Measurements from ENCODE around the gene AMPH. TPM values are rescaled to one million over a fixed set of nuclear protein-coding genes. Genes with fewer than 3 reads are reported as not detected.
"Not testable (repeated sequence)": the region's sequence is repeated elsewhere in the genome, so short reads cannot be mapped to it uniquely, and the experiment has no call there.

The AMPH gene
- total RNA-seq, 1 donor from 2014 or later, result 1.7 TPM

DNA sequence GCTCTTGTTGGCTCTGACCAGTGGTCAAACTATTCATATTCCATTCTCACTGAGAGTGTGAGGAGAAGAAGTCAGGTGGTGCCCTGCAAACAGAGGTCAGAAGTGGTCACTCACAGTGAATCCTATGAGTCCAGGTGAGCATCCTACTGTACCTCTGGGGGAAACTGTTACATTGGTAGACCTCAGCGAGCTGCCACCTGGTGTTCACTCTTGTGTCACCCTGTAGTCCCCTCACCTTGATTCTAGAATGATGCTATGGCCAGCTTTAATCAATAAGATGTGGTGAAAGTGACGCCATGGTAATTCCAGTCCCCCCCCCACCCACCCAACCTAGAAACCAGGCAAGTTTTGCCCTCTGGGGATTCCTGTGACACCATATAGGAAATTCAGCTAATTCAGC, 1.2 kb upstream of the AMPH start:
- DNase-seq, result no peak
- ATAC-seq (ENCODE audit: poor library complexity), result no peak
- intact Hi-C loops (cut with DNase I), result no loop called here

DNA sequence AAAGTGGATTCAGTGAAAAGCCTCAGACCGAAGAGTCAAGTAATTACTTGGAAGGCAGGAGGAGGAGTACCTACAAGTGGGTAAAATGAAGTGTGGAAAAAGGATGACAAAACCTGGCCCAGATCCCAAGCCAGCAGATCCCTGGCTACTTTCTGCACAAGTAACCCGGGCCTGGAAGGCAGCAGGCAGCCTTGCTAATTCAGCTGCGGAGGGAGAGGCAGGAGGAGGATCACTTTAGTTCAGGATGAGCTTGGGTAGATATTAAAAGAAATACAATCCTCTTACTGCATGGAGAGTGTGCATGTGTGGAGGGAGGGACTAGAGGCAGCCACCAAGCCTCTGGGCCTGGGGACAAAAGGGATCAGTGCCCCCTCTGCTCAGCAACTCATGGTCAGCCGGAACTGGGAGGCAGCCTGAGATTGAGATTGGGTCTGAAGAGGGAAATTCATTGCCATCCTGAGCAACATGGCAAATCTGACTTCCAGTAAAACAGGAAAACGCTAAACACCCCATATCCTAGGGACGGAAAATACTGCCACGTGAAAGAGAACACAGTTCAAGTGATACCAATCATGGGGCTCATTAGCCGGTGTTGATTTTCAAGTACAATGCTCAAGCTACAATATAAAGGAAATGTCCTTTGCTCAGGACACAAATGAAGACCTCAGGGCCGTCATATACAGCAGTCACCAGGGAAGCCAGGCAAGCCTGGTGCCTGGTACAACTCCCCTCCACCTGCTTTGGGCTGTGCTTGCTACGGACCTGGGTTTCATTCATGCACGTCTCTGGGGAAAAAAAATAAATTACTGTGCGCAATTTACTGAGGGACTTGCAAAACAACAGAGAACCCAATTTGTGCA, 1.3 kb downstream of the AMPH start:
- ATAC-seq (ENCODE audit: poor library complexity) (no peak), DNase-seq (no peak)
- intact Hi-C loops (cut with DNase I), result no loop called here

GRCh38 chr7:38628630-38629385, 2.4 kb downstream of the AMPH start:
- ATAC-seq (ENCODE audit: poor library complexity), result no peak
- intact Hi-C loops (cut with DNase I), result no loop called here
- no peak for DNase-seq

- no peak for DNase-seq
- intact Hi-C loops (cut with DNase I), result no loop called here
- ATAC-seq (ENCODE audit: poor library complexity), result no peak
These were observed 5.3 kb downstream of the AMPH start for GRCh38 chr7:38625866-38626265.

DNA sequence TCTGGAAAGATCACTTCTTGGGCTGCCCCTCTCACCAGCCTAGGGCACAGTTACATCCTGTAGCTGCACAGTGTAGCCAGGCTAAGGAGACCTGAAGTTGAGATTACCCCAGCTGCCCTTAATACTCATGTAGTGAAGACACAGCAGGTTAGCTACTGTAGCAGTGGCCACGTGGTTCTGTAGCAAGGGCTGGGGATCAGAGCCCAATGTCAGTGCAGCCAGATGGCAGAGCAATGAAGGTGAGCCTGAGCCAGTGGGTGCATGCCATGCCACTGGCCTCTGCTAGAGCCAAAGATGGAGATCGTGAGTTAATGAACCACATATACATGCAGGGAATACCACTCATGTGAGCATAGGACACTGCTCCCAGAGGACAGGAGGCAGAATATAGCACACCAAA, 15.5 kb downstream of the AMPH start:
- intact Hi-C loops (cut with DNase I), result no loop called here
- no peak for ATAC-seq (ENCODE audit: poor library complexity)
- no peak for DNase-seq

GRCh38 chr7:38607466-38607865, 23.7 kb downstream of the AMPH start:
- DNase-seq (no peak), ATAC-seq (ENCODE audit: poor library complexity) (no peak)
- intact Hi-C loops (cut with DNase I), result no loop called here

DNA sequence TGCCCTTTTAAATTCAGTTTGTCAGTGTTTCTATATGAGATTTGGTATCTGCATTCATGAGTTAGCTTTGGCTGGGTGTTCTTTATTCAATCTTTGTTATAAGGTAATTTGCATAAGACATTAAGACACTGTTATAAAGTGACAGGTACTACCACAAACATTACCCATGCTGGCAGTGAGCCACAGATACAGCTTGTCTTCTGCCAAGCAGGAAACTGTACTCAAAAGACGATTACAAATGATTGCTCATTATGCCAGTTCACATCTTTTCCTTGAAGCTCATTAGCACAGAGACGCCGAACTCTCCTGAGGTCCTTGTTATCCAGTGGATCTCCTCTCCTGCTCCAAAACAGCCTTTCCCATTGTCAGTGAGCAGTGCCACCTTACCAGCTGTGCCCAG, 30.4 kb downstream of the AMPH start:
- intact Hi-C loops (cut with DNase I), result no loop called here
- DNase-seq (no peak), ATAC-seq (ENCODE audit: poor library complexity) (no peak)

DNA sequence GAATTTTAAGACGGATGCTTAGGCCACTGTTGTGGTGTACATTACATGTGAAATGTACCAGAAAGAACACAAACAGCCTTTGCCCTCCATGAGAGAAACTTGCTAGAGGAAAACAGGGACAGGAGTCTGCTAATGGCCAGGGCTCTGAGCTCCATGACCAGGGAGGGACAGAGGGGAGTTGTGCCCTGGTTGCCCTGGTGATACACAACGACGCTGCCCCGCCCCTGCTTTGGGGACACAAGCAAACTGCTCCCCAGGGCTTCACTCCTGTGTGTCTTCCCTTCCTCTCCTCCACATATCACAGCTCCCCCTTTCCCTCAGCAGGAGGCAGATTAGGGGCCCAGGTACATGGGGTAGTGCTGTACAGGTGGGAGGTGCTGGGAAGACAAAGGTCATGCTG, 36.2 kb downstream of the AMPH start:
- intact Hi-C loops (cut with DNase I), result no loop called here
- DNase-seq (no peak), ATAC-seq (ENCODE audit: poor library complexity) (no peak)

DNA sequence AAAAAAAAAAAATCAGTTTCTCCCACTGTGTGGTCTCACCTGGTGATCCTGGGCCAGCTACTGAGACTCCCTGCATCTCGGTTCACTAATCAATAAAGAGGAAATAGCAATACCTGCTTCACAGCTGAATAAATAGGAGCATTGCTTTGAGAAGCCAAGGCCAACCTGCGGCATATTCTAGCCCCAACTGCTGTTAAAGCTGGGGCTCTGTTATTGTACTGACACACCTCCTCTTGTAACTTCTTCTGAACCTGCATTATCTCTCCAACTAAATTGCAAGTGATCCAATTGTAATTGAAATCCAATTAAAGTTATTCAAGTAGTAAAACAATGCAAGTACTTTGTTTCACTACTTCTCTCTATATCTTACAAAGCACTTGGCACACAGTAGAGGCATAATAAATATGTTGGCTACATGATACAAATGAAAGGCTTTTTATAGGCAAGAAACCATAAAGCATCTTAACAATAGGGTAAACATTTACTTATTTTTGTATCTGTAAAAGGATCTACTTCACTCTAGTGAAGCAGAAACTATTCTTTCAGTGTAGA, 38.4 kb downstream of the AMPH start:
- intact Hi-C loops (cut with DNase I), result no loop called here
- ATAC-seq (ENCODE audit: poor library complexity) (no peak), DNase-seq (no peak)

DNA sequence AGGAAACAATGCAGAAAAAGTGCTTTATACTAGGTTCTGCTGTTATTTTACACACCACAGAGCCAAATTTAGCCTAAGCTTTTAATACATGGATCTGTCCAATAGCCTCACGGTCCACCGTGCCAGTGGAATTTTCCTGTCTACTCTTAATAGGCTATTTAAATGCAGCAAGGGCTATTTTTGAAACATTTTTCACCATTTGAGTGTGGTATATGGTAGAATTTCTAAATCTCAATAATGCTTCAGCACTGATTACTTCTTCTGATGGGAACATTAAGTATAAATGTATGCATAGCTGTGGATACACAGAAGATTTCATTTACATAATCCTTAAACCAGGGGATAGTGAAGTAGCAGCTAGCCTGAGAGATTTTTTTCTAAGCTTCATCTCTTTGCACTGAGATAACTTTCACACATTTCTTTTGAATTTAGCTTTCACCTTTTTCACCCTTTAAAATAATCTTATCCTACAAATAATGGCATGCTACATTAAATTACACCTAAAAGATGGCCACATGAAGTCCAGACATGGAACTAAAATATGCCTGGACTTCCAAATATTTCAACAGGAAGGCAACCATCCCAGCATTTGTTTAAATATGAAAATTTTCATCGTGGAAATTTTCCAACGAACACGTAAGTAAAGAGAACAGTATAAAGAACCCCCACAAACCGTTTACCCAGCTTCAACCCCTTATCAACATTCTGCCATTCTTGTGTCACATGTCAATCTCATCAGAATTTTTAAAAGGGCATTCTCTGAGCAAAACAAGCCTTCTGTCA, 45.4 kb downstream of the AMPH start:
- intact Hi-C loops (cut with DNase I), result no loop called here
- DNase-seq (no peak), ATAC-seq (ENCODE audit: poor library complexity) (no peak)

DNA sequence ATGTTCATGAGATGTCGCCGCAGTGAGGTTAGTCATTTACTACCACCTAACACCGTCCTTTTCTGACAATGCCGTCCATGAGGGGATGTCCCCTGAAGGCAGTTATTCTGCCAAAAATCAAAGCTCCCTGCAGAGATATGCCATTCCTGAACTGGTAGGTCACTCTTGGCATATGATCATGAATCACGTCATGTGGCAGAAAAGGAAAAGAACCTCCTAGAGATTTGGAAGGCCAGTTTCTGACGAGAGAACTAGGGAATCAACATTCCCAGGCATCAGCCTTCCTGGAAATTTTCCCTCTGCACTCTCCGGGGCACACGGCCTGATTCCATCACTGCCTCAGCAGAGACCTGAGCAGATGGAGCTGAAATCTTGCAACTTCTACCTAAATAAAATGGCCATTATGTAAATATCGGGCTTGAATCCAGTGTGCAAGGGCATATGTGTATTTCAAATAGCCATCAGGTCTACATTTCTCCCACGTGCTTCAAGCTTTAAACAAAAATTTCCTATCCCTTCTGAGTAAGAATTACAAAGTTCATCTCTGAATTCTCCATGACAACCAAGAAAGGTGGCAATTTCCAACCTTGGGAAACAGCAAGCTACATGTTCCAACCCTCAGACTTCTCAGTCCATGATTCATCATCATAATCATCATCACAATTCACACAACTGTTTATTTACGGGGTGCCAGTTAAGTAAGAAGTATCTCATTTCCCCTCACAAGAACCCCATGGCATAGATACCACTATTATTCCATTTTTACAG, 46.5 kb downstream of the AMPH start:
- ATAC-seq (ENCODE audit: poor library complexity), result peak; percentile 78
- intact Hi-C loops (cut with DNase I), result no loop called here
- DNase-seq, result no peak

- DNase-seq (no peak), ATAC-seq (ENCODE audit: poor library complexity) (no peak)
- intact Hi-C loops (cut with DNase I), result no loop called here
These were observed 50.7 kb downstream of the AMPH start for GRCh38 chr7:38580485-38580884.

- intact Hi-C loops (cut with DNase I), result no loop called here
- ATAC-seq (ENCODE audit: poor library complexity) (no peak), DNase-seq (no peak)
These were observed 57.1 kb downstream of the AMPH start for GRCh38 chr7:38574086-38574485.

GRCh38 chr7:38571620-38572019, 59.6 kb downstream of the AMPH start:
- peak; percentile 92 for ATAC-seq (ENCODE audit: poor library complexity)
- DNase-seq; intact Hi-C loops (cut with DNase I): not testable (repeated sequence)

GRCh38 chr7:38568497-38568896, 62.7 kb downstream of the AMPH start:
- intact Hi-C loops (cut with DNase I), result no loop called here
- DNase-seq, result no peak
- no peak for ATAC-seq (ENCODE audit: poor library complexity)

- intact Hi-C loops (cut with DNase I), result no loop called here
- no peak for ATAC-seq (ENCODE audit: poor library complexity)
- DNase-seq, result no peak
These were observed 65.9 kb downstream of the AMPH start for GRCh38 chr7:38565289-38565688.

- intact Hi-C loops (cut with DNase I), result no loop called here
- DNase-seq, result no peak
- no peak for ATAC-seq (ENCODE audit: poor library complexity)
These were observed 67.4 kb downstream of the AMPH start for GRCh38 chr7:38563741-38564140.

GRCh38 chr7:38561166-38561565, 70.0 kb downstream of the AMPH start:
- DNase-seq (no peak), ATAC-seq (ENCODE audit: poor library complexity) (no peak)
- intact Hi-C loops (cut with DNase I), result no loop called here
